HCT116 (cell line): ENCODE results near the gene HRH3. TPM values are rescaled to one million over a fixed set of nuclear protein-coding genes. Genes with fewer than 3 reads are reported as not detected.

Source experiments
- ATAC-seq: fragments of 200-7000 bp; cut with Tn5 transposase; 2 replicates; pipeline ENCODE4 v1.9.1; 2020; ENCODE audit warnings: mild to moderate bottlenecking, moderate library complexity
- BruUV-seq: library from RNA; stranded (reverse); fragments of 400-500 nt; replicated peaks from 2 replicates; lab custom pipeline; 2021; lab: Mats Ljungman, UMichigan
- CTCF ChIA-PET: fragments of 300-600 bp; sonication (Branson Sonifier 250); formaldehyde crosslinking; loops from one replicate; lab custom pipeline; 2021; ENCODE audit warnings: antibody characterized with exemption; lab: Charles Lee
- POLR2A ChIA-PET: fragments of 300-600, 350-600 bp; sonication (Branson Sonifier 250); formaldehyde crosslinking; loops from one replicate; lab custom pipeline; 2021; ENCODE audit warnings: antibody characterized with exemption; lab: Charles Lee
- RAD21 ChIA-PET, 2 experiments: fragments of 300-600 bp; sonication (Branson Sonifier 250); formaldehyde crosslinking; loops; one replicate each; lab custom pipeline; 2023; ENCODE audit warnings: low total read pairs in 2 of 2; ENCODE audit not compliant: uncharacterized antibody in 2 of 2, unreplicated experiment in 2 of 2, low non-redundant PET in 1 of 2; lab: Charles Lee
- DNase-seq: peaks from one replicate; pipeline ENCODE4 v3.0.0-alpha.2; 2010; ENCODE audit warnings: low read depth, low spot score
- H2AFZ ChIP-seq: fragments of 200-600 bp; shearing (Covaris generic), sonication (generic); 2 replicates; pipeline ENCODE4 v1.6.1; 2017; ENCODE audit warnings: low read depth, mixed run types, mixed read lengths, antibody characterized with exemption, low read length; ENCODE audit not compliant: poor library complexity, severe bottlenecking
- H3K27ac ChIP-seq: 2 replicates; pipeline ENCODE4 v1.5.1; 2012; ENCODE audit warnings: low read depth, low read length
- H3K27me3 ChIP-seq: fragments of 200-600 bp; sonication (generic); 2 replicates; pipeline ENCODE4 v1.6.1; 2016; ENCODE audit warnings: mixed run types, low read length, mixed read lengths; ENCODE audit not compliant: insufficient read depth
- H3K36me3 ChIP-seq, 2 experiments: fragments of 200-500 bp in 1 of 2; fragments of 200-600 bp in 1 of 2; sonication (Bioruptor generic) in 1 of 2; sonication (generic) in 1 of 2; 2 replicates each; pipeline versions ENCODE4 v1.5.1 to v1.6.1; 2014 to 2016; ENCODE audit warnings: low read length in 2 of 2, inconsistent platforms in 1 of 2, mixed read lengths in 1 of 2, mixed run types in 1 of 2; ENCODE audit not compliant: insufficient read depth in 2 of 2, control insufficient read depth in 1 of 2
- H3K4me1 ChIP-seq, 2 experiments: fragments of 200-600 bp in 1 of 2; sonication (generic) in 1 of 2; 2 replicates each; pipeline versions ENCODE4 v1.5.1 to v1.6.1; 2012 to 2017; ENCODE audit warnings: low read length in 2 of 2, inconsistent platforms in 1 of 2, mild to moderate bottlenecking in 1 of 2, mixed read lengths in 1 of 2, mixed run types in 1 of 2, moderate library complexity in 1 of 2; ENCODE audit not compliant: insufficient read depth in 2 of 2, control insufficient read depth in 1 of 2
- H3K4me2 ChIP-seq: fragments of 200-600 bp; sonication (generic); 2 replicates; pipeline ENCODE4 v1.6.1; 2017; ENCODE audit warnings: mixed run types, low read length, mixed read lengths
- H3K4me3 ChIP-seq, 2 experiments: fragments of 200-600 bp in 1 of 2; sonication (generic) in 1 of 2; replicated peaks in 1 of 2; 2 replicates each; pipeline ENCODE4 v1.5.1; 2011 to 2016; ENCODE audit warnings: low read length in 2 of 2, control low read depth in 1 of 2, low read depth in 1 of 2, mild to moderate bottlenecking in 1 of 2, mixed read lengths in 1 of 2, mixed run types in 1 of 2
- H3K79me2 ChIP-seq: fragments of 200-600 bp; sonication (generic); 2 replicates; pipeline ENCODE4 v1.6.1; 2017; ENCODE audit warnings: mild to moderate bottlenecking, mixed run types, low read length, moderate library complexity, mixed read lengths; ENCODE audit not compliant: insufficient read depth
- H3K9ac ChIP-seq: fragments of 200-600 bp; sonication (generic); 2 replicates; pipeline ENCODE4 v1.6.1; 2016; ENCODE audit warnings: low read length, mixed read lengths
- H3K9me2 ChIP-seq: fragments of 200-600 bp; sonication (generic), shearing (Covaris generic); 2 replicates; pipeline ENCODE4 v1.6.1; 2017; ENCODE audit warnings: mixed run types, mild to moderate bottlenecking, moderate library complexity; ENCODE audit not compliant: insufficient read depth
- H3K9me3 ChIP-seq, 2 experiments: fragments of 200-500 bp in 1 of 2; fragments of 200-600 bp in 1 of 2; sonication (Bioruptor generic) in 1 of 2; sonication (generic) in 1 of 2; 2 replicates each; pipeline ENCODE4 v1.6.1; 2014 to 2017; ENCODE audit warnings: low read length in 2 of 2, mixed read lengths in 2 of 2, inconsistent platforms in 1 of 2, low read depth in 1 of 2, mild to moderate bottlenecking in 1 of 2, mixed run types in 1 of 2, moderate library complexity in 1 of 2; ENCODE audit not compliant: control insufficient read depth in 1 of 2, insufficient read depth in 1 of 2
- H4K20me1 ChIP-seq: fragments of 200-600 bp; sonication (generic), shearing (Covaris generic); 2 replicates; pipeline ENCODE4 v1.6.1; 2017; ENCODE audit warnings: mixed run types, mild to moderate bottlenecking, moderate library complexity; ENCODE audit not compliant: insufficient read depth
- CBX3 ChIP-seq: IDR thresholded peaks from 2 replicates; pipeline ENCODE4 v1.6.1; 2012; ENCODE audit warnings: low read depth
- CEBPB ChIP-seq: IDR thresholded peaks from 2 replicates; pipeline ENCODE4 v1.6.1; 2012; ENCODE audit warnings: low read depth
- EGR1 ChIP-seq: IDR thresholded peaks from 2 replicates; pipeline ENCODE4 v1.6.1; 2012; ENCODE audit warnings: low read depth
- RAD21 ChIP-seq: IDR thresholded peaks from 2 replicates; pipeline ENCODE4 v1.6.1; 2012; ENCODE audit warnings: low read depth, mild to moderate bottlenecking
- SIN3A ChIP-seq: IDR thresholded peaks from 2 replicates; pipeline ENCODE4 v1.6.1; 2012; ENCODE audit warnings: low read depth
- intact Hi-C: fragments of 100-400 bp; cut with micrococcal nuclease; formaldehyde crosslinking; loops from 2 replicates; pipeline ENCODE4 v1.10.0; 2022
- total RNA-seq: library from RNA; stranded (reverse); gene quantifications from one replicate; pipeline ENCODE4 v1.2.1, GENCODE V29; 2021; ENCODE audit not compliant: unreplicated experiment
- TF ChIP-seq, protein P1 (sequence below): IDR thresholded peaks from 2 replicates; pipeline ENCODE4 v1.6.1; 2012; ENCODE audit warnings: low read depth
- TF ChIP-seq, protein P2 (sequence below): IDR thresholded peaks from 2 replicates; pipeline ENCODE4 v1.6.1; 2012

Gene HRH3
- total RNA-seq, 1 experiment from 2014 or later, result not detected

DNA sequence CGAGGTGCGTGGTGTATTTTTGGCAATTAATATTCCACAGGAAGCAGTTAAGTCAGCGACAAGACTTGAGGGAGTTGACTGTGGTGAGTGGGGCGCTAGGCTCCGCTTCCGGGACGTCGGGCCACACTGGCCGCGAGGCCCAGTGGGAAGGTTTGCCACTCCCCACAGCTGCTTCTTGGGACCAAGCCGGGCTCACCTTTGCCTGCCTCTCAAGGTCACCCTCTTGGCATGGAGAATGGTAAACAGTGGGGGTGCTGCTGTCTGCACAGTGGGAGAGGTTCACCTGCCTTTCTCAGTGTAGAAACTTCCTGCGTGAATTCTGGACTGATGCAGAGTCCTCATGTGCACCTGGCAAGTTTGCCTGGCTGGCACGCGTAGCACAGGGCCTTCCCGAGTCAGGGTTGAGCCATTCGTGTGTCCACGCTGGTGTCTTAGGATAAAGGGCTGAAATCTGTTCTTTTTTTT, 24.6 kb upstream of the HRH3 start:
- ATAC-seq (no peak), DNase-seq (no peak)
- H3K4me2 ChIP-seq, result no peak overlapping the region
- no peaks in the 10 kb centered on the region for H3K9me2 ChIP-seq
- peaks cover 0 to 6% of the 10 kb centered on the region in 2 experiments; a peak in 1 of 4 replicates for H3K4me1 ChIP-seq
- no peak overlapping the region for H2AFZ ChIP-seq
- no peaks in the 10 kb centered on the region for H4K20me1 ChIP-seq
- no TSS peak for BruUV-seq
- intact Hi-C loops, result no loop called here
- H3K9ac ChIP-seq, result no peak overlapping the region
- no peaks in the 10 kb centered on the region for H3K36me3 ChIP-seq
- no peaks in the 10 kb centered on the region for H3K27me3 ChIP-seq
- no peaks in the 10 kb centered on the region for H3K9me3 ChIP-seq
- H3K27ac ChIP-seq, result no peak overlapping the region
- RAD21 ChIA-PET, result no interaction called here
- H3K79me2 ChIP-seq, result peaks cover 21% of the 10 kb centered on the region; the same call in 1 of the 2 replicates
- TF ChIP-seq RAD21, result no peak
- no peak for TF ChIP-seq SIN3A
- TF ChIP-seq, protein P1, sequence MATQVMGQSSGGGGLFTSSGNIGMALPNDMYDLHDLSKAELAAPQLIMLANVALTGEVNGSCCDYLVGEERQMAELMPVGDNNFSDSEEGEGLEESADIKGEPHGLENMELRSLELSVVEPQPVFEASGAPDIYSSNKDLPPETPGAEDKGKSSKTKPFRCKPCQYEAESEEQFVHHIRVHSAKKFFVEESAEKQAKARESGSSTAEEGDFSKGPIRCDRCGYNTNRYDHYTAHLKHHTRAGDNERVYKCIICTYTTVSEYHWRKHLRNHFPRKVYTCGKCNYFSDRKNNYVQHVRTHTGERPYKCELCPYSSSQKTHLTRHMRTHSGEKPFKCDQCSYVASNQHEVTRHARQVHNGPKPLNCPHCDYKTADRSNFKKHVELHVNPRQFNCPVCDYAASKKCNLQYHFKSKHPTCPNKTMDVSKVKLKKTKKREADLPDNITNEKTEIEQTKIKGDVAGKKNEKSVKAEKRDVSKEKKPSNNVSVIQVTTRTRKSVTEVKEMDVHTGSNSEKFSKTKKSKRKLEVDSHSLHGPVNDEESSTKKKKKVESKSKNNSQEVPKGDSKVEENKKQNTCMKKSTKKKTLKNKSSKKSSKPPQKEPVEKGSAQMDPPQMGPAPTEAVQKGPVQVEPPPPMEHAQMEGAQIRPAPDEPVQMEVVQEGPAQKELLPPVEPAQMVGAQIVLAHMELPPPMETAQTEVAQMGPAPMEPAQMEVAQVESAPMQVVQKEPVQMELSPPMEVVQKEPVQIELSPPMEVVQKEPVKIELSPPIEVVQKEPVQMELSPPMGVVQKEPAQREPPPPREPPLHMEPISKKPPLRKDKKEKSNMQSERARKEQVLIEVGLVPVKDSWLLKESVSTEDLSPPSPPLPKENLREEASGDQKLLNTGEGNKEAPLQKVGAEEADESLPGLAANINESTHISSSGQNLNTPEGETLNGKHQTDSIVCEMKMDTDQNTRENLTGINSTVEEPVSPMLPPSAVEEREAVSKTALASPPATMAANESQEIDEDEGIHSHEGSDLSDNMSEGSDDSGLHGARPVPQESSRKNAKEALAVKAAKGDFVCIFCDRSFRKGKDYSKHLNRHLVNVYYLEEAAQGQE, result no peak
- TF ChIP-seq EGR1, result no peak
- TF ChIP-seq, protein P2, sequence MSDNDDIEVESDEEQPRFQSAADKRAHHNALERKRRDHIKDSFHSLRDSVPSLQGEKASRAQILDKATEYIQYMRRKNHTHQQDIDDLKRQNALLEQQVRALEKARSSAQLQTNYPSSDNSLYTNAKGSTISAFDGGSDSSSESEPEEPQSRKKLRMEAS, result no peak
- no peak for TF ChIP-seq CBX3
- TF ChIP-seq CEBPB, result no peak
- TF ChIP-seq, all 23 proteins: peak for 0
- ChIA-PET CTCF (no interaction called here), POLR2A (no interaction called here)
- H3K4me3 ChIP-seq, result no peak overlapping the region
